PFSK-1 (cell line): Measurements from ENCODE around the gene OSTM1.

Source experiments
- POLR2AphosphoS5 ChIP-seq: IDR thresholded peaks from 2 replicates; pipeline ENCODE4 v1.6.1; 2012; ENCODE audit warnings: low read depth, mild to moderate bottlenecking, control low read depth, low read length, moderate library complexity
- REST ChIP-seq, 2 experiments: IDR thresholded peaks; 2 replicates each; pipeline versions ENCODE4 v1.6.1 to v1.8.0; 2011 to 2012; ENCODE audit warnings: low read depth in 2 of 2, low read length in 2 of 2, control low read depth in 1 of 2, inconsistent platforms in 1 of 2, mild to moderate bottlenecking in 1 of 2, moderate library complexity in 1 of 2; ENCODE audit not compliant: insufficient read depth in 1 of 2

- TF ChIP-seq POLR2AphosphoS5 (no peak), REST (IDR thresholded peaks at IDR 0.05; ENCODE audit: insufficient read depth in 1 of 2, low read depth in 2 of 2, low read length in 2 of 2) (no peak)
Measured at GRCh38 chr6:108082539-108082938, 8.0 kb upstream of the OSTM1 start.
